ENCODE results near the gene ARHGEF11.
"Not testable (repeated sequence)": the region's sequence is repeated elsewhere in the genome, so short reads cannot be mapped to it uniquely, and the experiment has no call there.

The ARHGEF11 gene, protein sequence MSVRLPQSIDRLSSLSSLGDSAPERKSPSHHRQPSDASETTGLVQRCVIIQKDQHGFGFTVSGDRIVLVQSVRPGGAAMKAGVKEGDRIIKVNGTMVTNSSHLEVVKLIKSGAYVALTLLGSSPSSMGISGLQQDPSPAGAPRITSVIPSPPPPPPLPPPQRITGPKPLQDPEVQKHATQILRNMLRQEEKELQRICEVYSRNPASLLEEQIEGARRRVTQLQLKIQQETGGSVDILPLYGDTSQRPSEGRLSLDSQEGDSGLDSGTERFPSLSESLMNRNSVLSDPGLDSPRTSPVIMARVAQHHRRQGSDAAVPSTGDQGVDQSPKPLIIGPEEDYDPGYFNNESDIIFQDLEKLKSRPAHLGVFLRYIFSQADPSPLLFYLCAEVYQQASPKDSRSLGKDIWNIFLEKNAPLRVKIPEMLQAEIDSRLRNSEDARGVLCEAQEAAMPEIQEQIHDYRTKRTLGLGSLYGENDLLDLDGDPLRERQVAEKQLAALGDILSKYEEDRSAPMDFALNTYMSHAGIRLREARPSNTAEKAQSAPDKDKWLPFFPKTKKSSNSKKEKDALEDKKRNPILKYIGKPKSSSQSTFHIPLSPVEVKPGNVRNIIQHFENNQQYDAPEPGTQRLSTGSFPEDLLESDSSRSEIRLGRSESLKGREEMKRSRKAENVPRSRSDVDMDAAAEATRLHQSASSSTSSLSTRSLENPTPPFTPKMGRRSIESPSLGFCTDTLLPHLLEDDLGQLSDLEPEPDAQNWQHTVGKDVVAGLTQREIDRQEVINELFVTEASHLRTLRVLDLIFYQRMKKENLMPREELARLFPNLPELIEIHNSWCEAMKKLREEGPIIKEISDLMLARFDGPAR (N-terminal part only)

DNA sequence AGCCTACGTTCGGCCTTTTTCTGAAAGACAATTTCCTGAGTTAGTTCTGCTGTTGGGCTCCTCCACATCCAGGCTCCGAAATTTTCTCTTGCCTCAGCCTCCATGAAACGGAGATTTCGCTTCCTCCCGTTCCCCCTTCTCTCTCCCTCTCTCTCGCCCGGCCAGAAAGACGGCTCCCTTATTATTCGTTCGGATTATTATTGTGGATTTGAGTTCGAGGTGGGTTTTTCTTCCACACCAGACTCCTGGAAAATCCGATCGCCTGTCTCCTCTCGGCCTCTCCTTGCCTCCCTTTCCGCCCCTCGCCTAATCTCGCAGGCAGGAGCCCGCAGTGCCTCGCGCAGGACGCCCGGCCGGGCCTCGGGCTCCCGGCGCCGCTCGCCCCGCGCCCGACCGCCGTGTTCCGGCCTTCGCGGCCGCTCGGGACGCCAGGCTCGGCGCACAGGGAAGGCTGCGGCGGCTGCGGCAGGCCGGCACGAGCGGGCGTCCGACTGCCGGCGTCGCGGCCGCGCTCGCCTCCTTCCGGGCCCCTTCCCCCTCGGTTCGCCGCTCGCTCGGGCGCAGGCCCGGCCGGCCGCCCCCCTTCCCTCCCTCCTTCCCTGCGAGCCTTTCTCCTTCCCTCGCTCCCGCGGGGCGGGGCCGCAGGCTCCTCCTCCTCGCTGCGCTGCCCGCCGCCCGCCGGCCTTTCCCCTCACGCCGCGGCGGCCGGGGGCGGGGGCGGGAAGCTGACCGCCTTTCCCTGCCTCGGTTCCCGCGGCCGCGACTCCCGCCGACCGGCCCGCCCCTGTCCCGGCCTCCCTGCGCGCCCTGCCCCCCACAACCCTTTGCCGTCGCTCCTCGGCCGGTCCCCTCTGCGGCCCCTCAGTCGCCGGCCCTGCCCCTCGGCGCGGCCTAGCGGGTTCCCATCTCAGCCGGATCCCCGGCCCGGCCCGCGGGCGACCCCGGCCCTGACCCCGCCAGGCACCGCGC lies at the start of gene ARHGEF11:
ARHGEF11 (minus strand) TSS at position 493 of the 969 bp plus-strand sequence. CDS start 1,412 bp downstream, outside the sequence.
- peak in 2 of 4 experiments; percentile 4 to 32 for DNase-seq (ENCODE audit: low read depth in 4 of 4, low spot score in 1 of 4)

GRCh38 chr1:157095091-157095490 lies 49.5 kb upstream of the ARHGEF11 start:
- no peak for DNase-seq (ENCODE audit: low read depth in 4 of 4, low spot score in 1 of 4)

DNA sequence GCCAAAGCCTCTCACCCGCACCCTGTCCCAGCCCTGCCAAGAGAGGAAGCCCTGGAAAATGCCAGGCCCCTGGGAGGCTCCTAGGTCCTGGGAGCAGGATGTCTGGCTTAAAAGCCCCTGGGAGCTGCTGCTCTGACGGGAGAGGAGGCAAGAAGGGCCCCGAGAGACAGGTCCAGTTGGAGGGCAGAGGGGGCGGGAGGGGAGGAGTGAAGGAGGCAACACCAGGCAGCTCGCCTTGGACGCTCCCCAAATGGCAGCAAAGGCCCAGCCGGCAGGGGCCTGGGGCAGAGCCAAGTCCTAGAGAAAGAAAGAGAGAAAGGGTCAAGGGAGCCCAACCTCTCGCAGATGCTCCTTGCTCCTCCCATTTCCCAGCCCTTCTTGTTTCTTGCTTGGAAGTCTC lies 47.3 kb upstream of the ARHGEF11 start:
- no peak for DNase-seq (ENCODE audit: low read depth in 4 of 4, low spot score in 1 of 4)

DNA sequence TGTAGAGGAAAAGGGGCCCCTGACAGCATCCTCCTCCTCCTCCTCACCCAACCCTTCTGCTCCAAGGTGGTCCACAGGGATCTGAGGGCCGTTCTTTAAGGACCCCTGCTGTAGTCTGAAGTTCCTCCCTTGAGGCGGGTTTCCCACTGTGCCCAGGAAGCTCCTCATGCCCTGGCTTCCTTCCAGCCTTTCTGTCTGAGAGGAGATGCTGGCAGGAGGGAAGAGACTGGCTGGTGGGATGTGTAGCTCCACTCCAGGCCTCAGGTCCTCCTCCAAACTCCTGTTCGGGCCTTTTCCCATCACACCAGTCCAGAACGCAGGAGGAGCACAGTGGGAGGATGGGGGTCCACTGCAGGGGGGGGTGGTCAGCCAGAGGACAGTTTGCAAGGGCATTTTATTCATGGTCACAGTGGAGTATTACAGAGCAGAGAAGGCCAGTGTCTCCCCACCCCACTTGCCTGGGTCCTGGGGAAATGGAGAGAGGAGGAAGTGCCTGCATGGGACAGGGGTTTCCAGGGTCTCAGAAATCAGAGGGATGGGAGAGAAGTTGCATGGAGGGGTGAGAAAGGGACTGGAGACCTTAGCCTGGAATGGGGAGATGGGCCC lies 46.2 kb upstream of the ARHGEF11 start:
- DNase-seq (ENCODE audit: low read depth in 4 of 4, low spot score in 1 of 4), result no peak

DNA sequence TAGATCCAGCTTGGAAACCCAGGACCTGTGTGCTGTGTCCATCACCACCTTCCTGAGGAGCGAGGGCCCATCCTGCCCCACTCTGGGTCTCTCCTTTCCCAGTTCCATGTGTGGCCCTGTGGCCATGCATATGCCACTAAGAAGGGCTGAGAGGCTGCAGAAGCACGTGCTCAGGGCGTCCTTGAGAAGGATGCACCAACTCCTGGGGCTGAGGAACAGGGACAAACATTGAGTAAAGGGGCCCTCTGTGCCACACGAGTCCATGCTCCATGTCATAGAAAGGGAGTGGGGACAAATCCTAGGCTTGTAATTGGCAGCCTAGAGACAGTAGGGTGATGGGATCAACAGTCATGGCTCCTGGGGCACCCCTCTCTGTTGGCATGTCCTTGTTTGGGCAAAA lies 45.6 kb upstream of the ARHGEF11 start:
- DNase-seq (ENCODE audit: low read depth in 4 of 4, low spot score in 1 of 4), result no peak

GRCh38 chr1:157090771-157091170 lies 45.2 kb upstream of the ARHGEF11 start:
- DNase-seq (ENCODE audit: low read depth in 4 of 4, low spot score in 1 of 4), result no peak

- DNase-seq (ENCODE audit: low read depth in 4 of 4, low spot score in 1 of 4), result peak; percentile 83 to 85 (median 84)
Measured at GRCh38 chr1:157090196-157090647, 44.7 kb upstream of the ARHGEF11 start.

- no peak for DNase-seq (ENCODE audit: low read depth in 4 of 4, low spot score in 1 of 4)
Measured at GRCh38 chr1:157089789-157090188, 44.2 kb upstream of the ARHGEF11 start.

- no peak for DNase-seq (ENCODE audit: low read depth in 4 of 4, low spot score in 1 of 4)
Measured at GRCh38 chr1:157088607-157089006, 43.1 kb upstream of the ARHGEF11 start.

DNA sequence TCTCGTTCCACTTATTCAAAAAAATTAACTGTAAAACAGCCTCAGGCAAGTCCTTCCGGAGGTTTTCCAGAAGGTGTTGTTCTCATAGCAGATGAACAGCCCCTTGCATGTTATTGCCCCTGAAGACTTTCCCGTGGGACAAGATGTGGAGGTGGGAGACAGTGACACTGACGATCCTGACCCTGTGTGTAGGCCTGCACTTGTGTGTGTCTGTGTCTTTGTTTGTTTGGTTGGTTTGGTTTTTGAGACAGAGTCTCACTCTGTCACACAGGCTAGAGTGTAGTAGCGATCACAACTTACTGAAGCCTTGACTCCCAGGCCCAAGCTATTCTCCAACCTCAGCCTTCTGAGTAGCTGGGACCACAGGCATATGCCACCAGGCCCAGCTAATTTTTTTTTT lies 41.5 kb upstream of the ARHGEF11 start:
- DNase-seq (ENCODE audit: low read depth in 4 of 4, low spot score in 1 of 4), result no peak

DNA sequence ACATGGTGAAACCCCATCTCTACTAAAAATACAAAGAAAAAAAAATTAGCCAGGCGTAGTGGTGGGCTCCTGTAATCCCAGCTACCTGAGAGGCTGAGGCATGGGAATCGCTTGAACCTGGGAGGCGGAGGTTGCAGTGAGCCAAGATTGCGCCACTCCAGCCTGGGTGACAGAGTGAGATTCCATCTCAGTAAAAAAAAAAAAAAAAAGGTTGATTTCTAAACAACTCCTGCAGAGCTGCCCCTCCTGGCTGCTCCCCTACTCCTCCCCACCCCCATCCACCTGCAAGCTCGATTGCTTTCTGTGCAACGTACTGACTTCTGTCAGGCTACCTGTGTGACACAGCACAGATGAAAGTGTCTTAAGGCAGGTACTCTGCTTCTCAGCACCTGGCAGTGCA lies 40.8 kb upstream of the ARHGEF11 start:
- no peak for DNase-seq (ENCODE audit: low read depth in 4 of 4, low spot score in 1 of 4)

GRCh38 chr1:157085421-157085820 lies 39.9 kb upstream of the ARHGEF11 start:
- DNase-seq (ENCODE audit: low read depth in 4 of 4, low spot score in 1 of 4), result no peak

DNA sequence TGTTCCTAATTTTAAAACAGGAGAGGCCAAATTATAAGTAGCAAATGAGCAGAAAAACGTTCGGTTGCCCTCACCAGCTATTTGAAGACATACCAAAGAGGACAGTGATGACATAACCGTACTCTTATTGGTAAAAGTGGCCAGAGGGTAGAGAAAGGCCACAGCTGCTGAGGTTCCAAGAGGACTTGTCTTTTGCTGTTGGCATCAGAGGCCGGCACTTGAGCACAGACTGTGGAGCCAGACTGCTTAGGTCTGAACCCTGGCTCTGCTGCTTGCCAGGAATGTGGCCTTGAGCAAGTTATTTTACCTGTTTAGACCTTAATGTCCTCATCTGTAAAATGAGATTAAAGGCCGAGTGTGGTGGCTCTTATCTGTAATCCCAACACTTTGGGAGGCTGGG lies 39.2 kb upstream of the ARHGEF11 start:
- no peak for DNase-seq (ENCODE audit: low read depth in 4 of 4, low spot score in 1 of 4)

DNA sequence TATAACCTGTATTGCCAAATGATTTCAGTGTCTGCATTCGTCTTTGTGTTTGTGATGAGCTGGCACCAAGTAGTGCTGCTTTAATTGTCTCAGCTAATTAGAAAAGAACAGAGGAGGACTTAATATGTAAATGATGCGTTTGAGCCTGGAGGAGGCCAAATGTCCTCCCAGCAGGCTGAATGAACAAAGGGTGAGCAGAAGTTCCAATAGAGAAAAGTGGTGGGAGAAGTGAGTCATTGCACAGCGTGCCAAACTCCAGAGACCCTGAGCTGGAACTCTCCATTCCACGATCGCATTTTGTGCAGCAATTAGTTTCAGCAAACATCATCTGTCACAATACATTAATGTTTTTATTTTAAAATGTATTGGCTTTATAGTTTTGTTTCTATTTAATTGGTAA lies 36.2 kb upstream of the ARHGEF11 start:
- no peak for DNase-seq (ENCODE audit: low read depth in 4 of 4, low spot score in 1 of 4)

GRCh38 chr1:157080714-157081113 lies 35.2 kb upstream of the ARHGEF11 start:
- DNase-seq (ENCODE audit: low read depth in 4 of 4, low spot score in 1 of 4), result no peak

DNA sequence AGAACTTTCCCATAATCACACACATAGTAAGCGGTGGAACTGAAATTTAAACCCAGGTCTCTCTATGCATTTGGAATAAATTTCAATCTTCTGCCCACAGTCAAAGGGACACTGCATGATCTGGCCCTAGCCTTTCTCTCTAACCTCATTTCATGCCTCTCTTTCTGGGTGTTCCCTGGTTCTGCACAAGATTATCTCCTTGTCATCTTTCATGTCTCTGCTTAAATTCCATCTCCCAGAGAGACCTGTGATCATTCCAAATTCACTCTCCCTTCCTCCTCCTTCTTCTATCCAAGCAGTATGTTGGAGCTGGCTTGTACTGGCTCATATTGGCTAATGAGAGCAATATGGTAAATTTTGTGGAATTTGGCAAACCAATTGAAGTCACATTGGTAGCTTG lies 31.9 kb upstream of the ARHGEF11 start:
- no peak for DNase-seq (ENCODE audit: low read depth in 4 of 4, low spot score in 1 of 4)

GRCh38 chr1:157073944-157074685 lies 28.6 kb upstream of the ARHGEF11 start:
- peak in 2 of 4 experiments; percentile 19 to 20 for DNase-seq (ENCODE audit: low read depth in 4 of 4, low spot score in 1 of 4)

GRCh38 chr1:157069601-157070000 lies 24.1 kb upstream of the ARHGEF11 start:
- no peak for DNase-seq (ENCODE audit: low read depth in 4 of 4, low spot score in 1 of 4)

DNA sequence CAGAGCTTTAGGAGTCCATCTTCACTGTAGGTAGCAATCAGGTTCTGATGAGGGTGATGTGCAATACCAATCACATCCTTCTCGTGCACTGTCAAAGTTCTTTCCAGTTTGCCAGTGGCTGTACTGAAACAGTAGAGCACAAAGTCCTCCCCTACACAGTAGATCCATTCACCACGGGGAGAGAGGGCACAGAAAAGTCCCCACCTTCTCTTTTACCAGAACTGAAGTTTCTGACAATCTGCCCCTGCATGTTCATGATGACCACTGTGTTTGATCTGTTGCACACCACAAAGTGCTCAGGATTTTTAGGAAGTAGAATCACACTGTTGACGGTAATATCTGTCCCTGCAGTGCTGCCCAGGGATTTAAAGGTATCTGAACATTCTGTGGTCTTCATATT lies 13.7 kb upstream of the ARHGEF11 start:
- DNase-seq (ENCODE audit: low read depth in 4 of 4, low spot score in 1 of 4), result not testable (repeated sequence)

DNA sequence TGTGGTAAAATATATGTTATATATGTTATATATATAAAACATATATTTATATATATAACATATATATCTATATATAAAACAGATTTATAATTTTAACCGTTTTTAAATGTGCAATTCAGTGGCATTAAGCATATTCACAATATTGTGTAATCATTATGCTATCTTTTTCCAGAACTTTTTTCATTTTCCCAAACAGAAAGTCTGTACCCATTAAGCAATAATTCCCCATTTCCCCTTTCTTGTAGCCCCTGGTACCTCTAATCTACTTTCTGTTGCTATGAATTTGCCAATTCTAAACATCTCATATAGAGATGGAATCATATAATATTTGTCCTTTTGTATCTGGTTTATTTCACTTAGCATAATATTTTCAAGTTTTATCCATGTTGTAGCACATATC lies 10.7 kb upstream of the ARHGEF11 start:
- DNase-seq (ENCODE audit: low read depth in 4 of 4, low spot score in 1 of 4), result no peak

Data from stimulated activated CD4-positive, alpha-beta T cell treated with anti-CD3 and anti-CD28 coated beads, Interleukin-1b, Interleukin-23, amount 100 ng/mL, for 24 hours (primary cell).